GM23338 (cell line): ENCODE measurements around the gene TPGS1. TPM values are rescaled to one million over a fixed set of nuclear protein-coding genes. Genes with fewer than 3 reads are reported as not detected.

ENCODE experiments used
- ATAC-seq: fragments of 200-7000 bp; cut with Tn5 transposase; 3 replicates; pipeline ENCODE4 v1.9.1; 2020
- DNase-seq: peaks from one replicate; pipeline ENCODE4 v3.0.0-alpha.2; 2015; ENCODE audit warnings: low spot score
- H2AFZ ChIP-seq: fragments of 200-600 bp; sonication (generic); 2 replicates; pipeline ENCODE4 v1.8.0; 2016; ENCODE audit warnings: antibody characterized with exemption, mild to moderate bottlenecking, moderate library complexity
- H3F3A ChIP-seq: fragments of 200-600 bp; sonication (generic); replicated peaks from 2 replicates; pipeline ENCODE4 v1.8.0; 2017; ENCODE audit warnings: antibody characterized with exemption, mixed run types, low read depth
- H3K27ac ChIP-seq: fragments of 200-600 bp; sonication (generic); 2 replicates; pipeline ENCODE4 v1.6.1; 2016; ENCODE audit warnings: low read depth
- H3K27me3 ChIP-seq: fragments of 200-600 bp; sonication (generic); 2 replicates; pipeline ENCODE4 v1.8.0; 2016; ENCODE audit warnings: mild to moderate bottlenecking, mixed run types, moderate library complexity; ENCODE audit not compliant: insufficient read depth
- H3K36me3 ChIP-seq: fragments of 200-600 bp; sonication (generic); 2 replicates; pipeline ENCODE4 v1.8.0; 2016; ENCODE audit warnings: mild to moderate bottlenecking; ENCODE audit not compliant: insufficient read depth
- H3K4me1 ChIP-seq: fragments of 200-600 bp; sonication (generic); 2 replicates; pipeline ENCODE4 v1.8.0; 2016; ENCODE audit warnings: mild to moderate bottlenecking, moderate library complexity; ENCODE audit not compliant: insufficient read depth
- H3K4me2 ChIP-seq: fragments of 200-600 bp; sonication (generic); 2 replicates; pipeline ENCODE4 v1.7.1; 2017; ENCODE audit warnings: mixed run types
- H3K4me3 ChIP-seq: fragments of 200-600 bp; sonication (generic); 2 replicates; pipeline ENCODE4 v1.6.1; 2016; ENCODE audit warnings: mixed run types
- H3K79me2 ChIP-seq: fragments of 200-600 bp; sonication (generic); replicated peaks from 2 replicates; pipeline ENCODE4 v1.8.0; 2017; ENCODE audit warnings: mild to moderate bottlenecking; ENCODE audit not compliant: insufficient read depth
- H3K9me2 ChIP-seq: fragments of 200-600 bp; sonication (generic); 2 replicates; pipeline ENCODE4 v1.8.0; 2017; ENCODE audit not compliant: insufficient read depth
- H4K20me1 ChIP-seq: fragments of 200-600 bp; sonication (generic); replicated peaks from 2 replicates; pipeline ENCODE4 v1.8.0; 2017; ENCODE audit warnings: mild to moderate bottlenecking; ENCODE audit not compliant: insufficient read depth
- H3K27ac Mint-ChIP-seq: 2 replicates; pipeline ENCODE4 v1.8.0; 2020; ENCODE audit warnings: inconsistent platforms, mild to moderate bottlenecking, moderate library complexity, mixed read lengths
- H3K27me3 Mint-ChIP-seq: 3 replicates; pipeline ENCODE4 v1.8.0; 2022; ENCODE audit warnings: low read depth, mild to moderate bottlenecking, moderate library complexity, mixed read lengths, inconsistent platforms; ENCODE audit not compliant: insufficient read depth, poor library complexity
- H3K36me3 Mint-ChIP-seq: 3 replicates; pipeline ENCODE4 v1.8.0; 2021; ENCODE audit warnings: low read depth, mild to moderate bottlenecking, inconsistent platforms, moderate library complexity, mixed read lengths
- H3K4me1 Mint-ChIP-seq: 3 replicates; pipeline ENCODE4 v1.8.0; 2020; ENCODE audit warnings: mild to moderate bottlenecking, inconsistent platforms, mixed read lengths
- H3K4me3 Mint-ChIP-seq: 3 replicates; pipeline ENCODE4 v1.8.0; 2021; ENCODE audit warnings: moderate library complexity, mild to moderate bottlenecking, inconsistent platforms, mixed read lengths
- H3K9me3 Mint-ChIP-seq: 3 replicates; pipeline ENCODE4 v1.8.0; 2020; ENCODE audit warnings: moderate library complexity, mild to moderate bottlenecking, inconsistent platforms, mixed read lengths
- CTCF ChIP-seq, 2 experiments: fragments of 200-600 bp in 1 of 2; sonication (generic) in 1 of 2; conservative IDR thresholded peaks; 2 replicates each; pipeline versions ENCODE4 v1.5.1 to v1.6.1; 2016 to 2017; ENCODE audit warnings: antibody characterized with exemption in 2 of 2, low read depth in 2 of 2, mild to moderate bottlenecking in 2 of 2, moderate library complexity in 1 of 2
- EZH2 ChIP-seq: fragments of 200-600 bp; sonication (generic); IDR thresholded peaks from one replicate; pipeline ENCODE4 v1.8.0; 2017; ENCODE audit warnings: antibody characterized with exemption, mild to moderate bottlenecking, low read depth; ENCODE audit not compliant: unreplicated experiment
- EZH2phosphoT487 ChIP-seq: fragments of 200-600 bp; sonication (generic); IDR thresholded peaks from one replicate; pipeline ENCODE4 v1.8.1; 2018; ENCODE audit warnings: antibody characterized with exemption; ENCODE audit not compliant: unreplicated experiment
- NANOG ChIP-seq: IDR thresholded peaks from 2 replicates; pipeline ENCODE4 v1.6.1; 2016; ENCODE audit warnings: antibody characterized with exemption, borderline replicate concordance
- POLR2AphosphoS5 ChIP-seq: IDR thresholded peaks from 2 replicates; pipeline ENCODE4 v1.6.1; 2016; ENCODE audit warnings: antibody characterized with exemption, low read depth
- REST ChIP-seq: IDR thresholded peaks from one replicate; pipeline ENCODE4 v1.6.1; 2018; ENCODE audit warnings: antibody characterized with exemption; ENCODE audit not compliant: unreplicated experiment
- STAT1 ChIP-seq: IDR thresholded peaks from one replicate; pipeline ENCODE4 v1.6.1; 2016; ENCODE audit warnings: antibody characterized with exemption; ENCODE audit not compliant: unreplicated experiment
- ZNF114 ChIP-seq: fragments of 250-450 bp; sonication (Bioruptor Pico); IDR thresholded peaks from 2 replicates; pipeline ENCODE4 v1.5.0; 2020; ENCODE audit warnings: mild to moderate bottlenecking, moderate library complexity
- ZNF331 ChIP-seq: fragments of 250-450 bp; sonication (Bioruptor Pico); IDR thresholded peaks from 2 replicates; pipeline ENCODE4 v1.5.0; 2020; ENCODE audit warnings: low read depth, mild to moderate bottlenecking, moderate library complexity
- polyA plus RNA-seq: library from polyadenylated mRNA; unstranded; fragments of >200 nt; fragmentation: Nextera tagmentation; extraction: Ambion mirVana; gene quantifications from 2 replicates; pipeline ENCODE4 v1.2.1, GENCODE V29; 2016
- total RNA-seq: library from RNA; depleted of rRNA; stranded (reverse); fragments of >200 nt; shearing (Covaris generic); gene quantifications from 2 replicates; pipeline ENCODE4 v1.2.3, GENCODE V29; 2014
- TF ChIP-seq, protein P1 (sequence below): IDR thresholded peaks from 2 replicates; pipeline ENCODE4 v1.6.1; 2016; ENCODE audit warnings: antibody characterized with exemption

The TPGS1 gene
- total and polyA plus RNA-seq, 2 experiments from 2014 or later, result 11.9 to 38.4 TPM

- TF ChIP-seq, protein P1, sequence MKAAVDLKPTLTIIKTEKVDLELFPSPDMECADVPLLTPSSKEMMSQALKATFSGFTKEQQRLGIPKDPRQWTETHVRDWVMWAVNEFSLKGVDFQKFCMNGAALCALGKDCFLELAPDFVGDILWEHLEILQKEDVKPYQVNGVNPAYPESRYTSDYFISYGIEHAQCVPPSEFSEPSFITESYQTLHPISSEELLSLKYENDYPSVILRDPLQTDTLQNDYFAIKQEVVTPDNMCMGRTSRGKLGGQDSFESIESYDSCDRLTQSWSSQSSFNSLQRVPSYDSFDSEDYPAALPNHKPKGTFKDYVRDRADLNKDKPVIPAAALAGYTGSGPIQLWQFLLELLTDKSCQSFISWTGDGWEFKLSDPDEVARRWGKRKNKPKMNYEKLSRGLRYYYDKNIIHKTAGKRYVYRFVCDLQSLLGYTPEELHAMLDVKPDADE, result no peak
- TF ChIP-seq POLR2AphosphoS5 (no peak), ZNF331 (CRISPR knock-in tag) (no peak), ZNF114 (CRISPR knock-in tag) (no peak), CTCF (conservative IDR thresholded peaks at IDR 0.05; ENCODE audit: low read depth in 2 of 2) (no peak), NANOG (no peak), EZH2phosphoT487 (no peak)
These were observed 32.2 kb downstream of the TPGS1 start (continued) for GRCh38 chr19:539429-540030.

- TF ChIP-seq, protein P1, result no peak
- TF ChIP-seq EZH2, result no peak
- no peak for TF ChIP-seq ZNF331 (CRISPR knock-in tag)
- no peak for TF ChIP-seq STAT1
- no peak for TF ChIP-seq NANOG
- TF ChIP-seq REST, result no peak
- no peaks in the 10 kb centered on the region for H3K4me1 Mint-ChIP-seq
- no peaks in the 10 kb centered on the region for H3K4me1 ChIP-seq
- no peak overlapping the region for H3K27ac ChIP-seq
- H3K27me3 ChIP-seq, result no peaks in the 10 kb centered on the region
- H3K79me2 ChIP-seq, result no peaks in the 10 kb centered on the region; the same call in 1 of the 2 replicates
- H2AFZ ChIP-seq, result no peak overlapping the region
- peaks cover 1% of the 10 kb centered on the region for H3K27me3 Mint-ChIP-seq
- H3K4me3 Mint-ChIP-seq, result no peak overlapping the region
- ATAC-seq, result no peak
- no peaks in the 10 kb centered on the region; the same call in 1 of the 2 replicates for H3K36me3 ChIP-seq
- H4K20me1 ChIP-seq, result no peaks in the 10 kb centered on the region; the same call in none of the 2 replicates
- no peaks in the 10 kb centered on the region; the same call in 2 of the 3 replicates for H3K9me3 Mint-ChIP-seq
- no peaks in the 10 kb centered on the region for H3K9me2 ChIP-seq
- no peak for DNase-seq
- no peak overlapping the region for H3K27ac Mint-ChIP-seq
- H3K36me3 Mint-ChIP-seq, result peaks cover 24% of the 10 kb centered on the region
- 0 out of 2 replicates have a peak, but pooled peaks cover 9% of the 10 kb centered on the region for H3F3A ChIP-seq
- no peak overlapping the region for H3K4me3 ChIP-seq
- H3K4me2 ChIP-seq, result no peak overlapping the region
These were observed 33.8 kb downstream of the TPGS1 start for GRCh38 chr19:540867-541637.
